ENCODE results near the gene TTN.
A peak's percentile ranks its signal among the peaks of the same experiment; 100 is the strongest.

TTN gene

DNA sequence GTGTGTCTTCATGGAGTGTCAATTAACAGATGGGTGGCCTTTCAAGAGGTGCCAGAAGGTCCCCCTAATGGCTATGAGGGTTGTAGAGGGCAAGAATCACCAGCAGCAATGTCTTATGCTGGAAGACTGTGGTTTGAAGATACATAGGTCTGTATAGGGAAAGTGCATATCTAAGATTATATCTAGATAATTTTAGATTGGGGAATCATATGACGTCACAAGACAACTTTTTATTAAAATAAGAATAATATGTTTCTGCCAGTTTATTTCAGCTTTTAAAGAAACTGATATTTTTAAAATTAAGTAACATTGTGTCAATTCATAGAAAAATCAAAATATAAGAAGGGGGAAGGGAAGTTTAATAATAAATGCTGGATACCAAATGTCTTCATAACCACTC lies 162.3 kb downstream of the TTN start:
- ATAC-seq (no peak), DNase-seq (no peak)

DNA sequence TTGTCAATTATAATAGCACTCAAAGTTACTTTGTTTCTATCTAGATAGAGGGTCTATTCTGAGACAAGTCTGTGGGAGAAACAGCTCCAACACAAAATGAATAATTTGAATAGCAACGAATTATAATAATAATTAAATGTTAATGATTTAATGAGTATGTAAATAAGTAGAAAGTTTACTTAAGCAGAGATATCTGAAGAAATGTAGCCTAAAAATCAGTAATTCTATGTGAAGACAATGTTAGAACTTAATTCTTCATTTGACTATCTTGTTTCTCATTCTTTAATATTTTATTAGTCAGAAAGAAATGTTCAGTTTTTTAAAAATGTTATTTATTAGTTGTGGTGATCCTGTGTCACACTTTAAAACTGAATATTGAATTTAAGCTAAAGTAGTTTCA lies 165.7 kb downstream of the TTN start:
- DNase-seq (no peak), ATAC-seq (no peak)

DNA sequence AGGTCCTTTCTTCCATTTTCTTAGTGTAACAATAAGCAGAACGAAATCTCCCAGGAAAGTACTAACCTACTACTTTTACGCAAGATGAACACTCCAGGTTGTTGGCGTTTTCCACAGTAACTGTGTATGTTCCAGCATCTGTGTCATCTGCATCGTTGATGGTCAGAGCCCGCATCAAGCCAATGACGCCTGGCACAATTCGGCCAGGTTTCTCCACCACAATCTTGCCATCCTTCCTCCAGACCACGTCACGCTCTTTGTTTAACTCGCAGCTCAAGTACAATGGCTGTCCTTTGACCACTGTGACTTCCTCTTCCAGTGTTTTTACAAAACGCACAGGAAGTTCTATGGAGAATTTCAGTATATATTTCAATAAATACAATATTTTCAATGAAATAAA lies 171.3 kb downstream of the TTN start:
- ATAC-seq (no peak), DNase-seq (no peak)

DNA sequence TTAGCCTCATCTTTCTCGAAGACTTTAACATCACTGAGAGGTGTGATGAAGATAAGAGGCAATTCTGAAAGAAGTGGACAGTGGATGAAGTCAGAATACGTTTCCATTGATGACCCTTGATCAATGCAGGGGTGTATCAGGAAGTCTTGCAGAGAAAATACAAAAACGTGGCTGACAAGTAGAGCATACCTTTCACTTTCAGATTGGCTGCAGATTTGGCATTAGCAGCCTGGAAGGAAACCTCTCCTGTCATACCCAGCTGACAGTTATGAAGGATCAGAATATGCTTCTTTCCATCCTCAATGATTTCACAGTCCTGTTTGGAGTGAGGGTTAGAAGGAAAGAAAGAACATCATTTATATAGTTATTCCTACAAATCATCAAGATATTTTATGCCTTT lies 174.5 kb downstream of the TTN start:
- no peak for DNase-seq
- no peak for ATAC-seq

DNA sequence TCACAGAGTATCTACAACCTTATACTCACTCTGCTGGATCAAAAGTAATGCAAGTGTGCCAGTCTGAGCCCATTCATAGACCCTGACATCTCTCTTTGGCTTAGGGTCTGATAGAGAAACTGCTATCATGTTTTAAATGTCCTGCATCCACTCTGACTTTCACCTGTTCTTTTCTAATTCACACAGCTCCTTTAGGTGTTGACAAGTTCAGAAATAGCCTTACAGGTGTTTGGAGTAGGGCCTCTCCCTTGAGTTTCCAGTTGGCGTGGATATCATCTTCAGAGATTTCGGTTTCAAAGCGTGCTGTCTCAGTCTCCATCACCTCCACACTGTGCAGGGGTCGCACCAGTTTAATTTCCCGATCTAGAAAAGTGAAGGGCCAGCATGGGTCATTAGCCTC lies 176.6 kb downstream of the TTN start:
- DNase-seq = no peak
- ATAC-seq = no peak

DNA sequence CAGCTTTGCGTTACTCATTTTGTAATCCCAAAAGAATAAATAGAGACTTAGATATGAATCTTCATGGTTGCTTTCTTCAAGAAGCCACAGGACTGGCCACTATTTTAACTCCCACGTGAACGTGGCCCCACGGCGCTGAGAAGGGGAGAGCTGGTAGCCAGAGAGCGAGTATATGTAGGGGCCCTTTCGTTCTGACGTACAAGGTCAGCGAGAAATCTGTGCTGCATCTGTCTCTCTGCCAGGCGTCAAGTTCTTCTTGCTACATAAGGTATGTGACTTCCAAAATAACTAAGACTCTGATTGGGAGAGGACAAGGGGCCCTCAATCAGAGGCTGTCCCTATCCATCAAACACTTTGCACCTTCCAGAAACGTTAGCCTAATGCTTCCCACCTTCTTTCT lies 177.8 kb downstream of the TTN start:
- ATAC-seq = no peak
- DNase-seq = no peak

DNA sequence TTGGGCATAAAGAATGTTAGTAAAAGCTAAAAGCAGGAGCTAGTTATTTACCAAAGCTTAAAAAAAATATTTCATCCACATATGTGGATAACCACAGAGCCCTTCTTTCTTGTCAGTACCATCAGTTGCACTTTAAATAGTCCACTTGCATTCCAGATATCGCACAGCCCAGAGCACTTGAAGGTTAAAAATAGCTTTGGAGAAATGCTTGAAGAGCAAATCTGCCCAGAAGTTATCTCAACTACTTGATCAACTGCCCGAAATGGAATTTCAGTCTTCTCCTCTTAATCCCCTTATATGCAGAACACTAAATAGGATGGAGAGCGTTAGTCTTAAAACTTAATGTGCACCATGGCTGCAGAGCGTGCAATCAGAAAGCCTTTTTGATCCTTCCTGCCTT lies 178.6 kb downstream of the TTN start:
- no peak for DNase-seq
- ATAC-seq = no peak

DNA sequence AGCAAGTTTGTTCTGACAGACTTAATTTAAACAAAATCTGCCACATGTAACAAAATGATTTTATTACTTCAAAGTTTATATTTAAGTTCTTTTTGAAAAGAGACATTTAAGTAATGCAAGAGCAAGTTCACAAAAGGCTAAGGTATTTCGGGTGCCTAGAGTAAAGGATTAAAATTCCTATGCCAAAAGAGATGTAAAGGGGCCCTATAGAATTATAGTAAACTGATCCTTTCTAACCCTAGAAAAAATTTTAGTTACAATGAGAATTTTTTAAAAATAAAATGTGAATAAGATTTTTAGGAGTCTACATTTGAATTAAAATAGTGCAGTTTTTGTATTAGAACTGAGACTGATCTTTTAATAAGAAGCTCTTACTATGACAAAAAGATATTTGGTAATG lies 179.8 kb downstream of the TTN start:
- DNase-seq (no peak), ATAC-seq (no peak)

DNA sequence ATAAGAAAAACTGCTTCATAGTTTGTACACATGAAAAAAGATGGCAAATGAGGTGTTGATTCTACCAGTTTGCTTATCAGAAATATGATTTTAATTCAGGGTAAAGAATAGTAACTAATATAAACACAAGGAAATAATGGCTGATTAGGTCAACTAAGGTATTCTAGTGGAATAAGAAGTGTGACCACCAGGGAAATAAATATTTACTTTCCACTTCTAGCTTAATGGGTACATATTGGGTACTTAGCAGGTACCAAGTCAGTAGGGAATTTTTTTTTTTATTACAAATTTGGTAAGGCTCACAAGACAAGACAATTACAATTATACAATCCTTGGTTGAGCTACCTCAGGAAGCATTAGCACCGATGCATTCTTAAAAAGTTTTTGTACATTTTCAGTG lies 191.3 kb downstream of the TTN start:
- DNase-seq (no peak), ATAC-seq (no peak)

DNA sequence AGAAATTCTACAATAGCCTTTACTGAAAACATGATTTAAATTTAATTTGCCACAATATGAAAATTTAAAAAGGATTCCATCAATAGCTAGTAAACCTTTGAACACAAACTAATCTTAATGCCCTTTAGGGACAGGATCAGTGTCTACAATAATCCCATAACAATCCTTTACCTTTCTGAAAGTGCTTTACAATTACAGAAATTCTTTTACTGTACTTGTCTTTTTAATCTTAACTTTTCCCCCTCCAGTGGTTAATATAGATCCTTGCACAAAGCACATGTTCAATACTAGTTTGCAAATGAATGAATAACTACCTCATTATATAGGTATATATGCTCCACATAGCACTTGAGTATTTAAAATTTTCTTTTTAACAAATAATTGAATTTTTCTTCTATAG lies 204.3 kb downstream of the TTN start:
- ATAC-seq = no peak
- DNase-seq = no peak

DNA sequence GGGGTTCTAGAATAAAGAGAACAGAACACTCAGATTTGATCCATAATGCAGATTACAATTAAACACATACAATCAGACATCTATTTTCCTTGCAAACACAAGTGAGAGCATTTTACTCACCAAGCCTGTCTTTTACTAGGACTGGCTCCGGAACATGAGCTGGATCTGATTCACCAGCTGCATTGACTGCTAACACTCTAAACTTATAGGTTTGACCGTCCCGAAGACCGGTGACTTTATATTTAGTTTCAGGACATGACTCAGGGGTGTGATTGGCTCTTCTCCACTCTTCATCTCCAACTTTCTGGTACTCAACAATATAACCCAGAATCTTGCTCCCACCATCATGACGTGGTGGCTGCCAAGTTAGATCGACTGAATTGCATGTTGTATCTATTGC lies 214.6 kb downstream of the TTN start:
- DNase-seq = no peak

DNA sequence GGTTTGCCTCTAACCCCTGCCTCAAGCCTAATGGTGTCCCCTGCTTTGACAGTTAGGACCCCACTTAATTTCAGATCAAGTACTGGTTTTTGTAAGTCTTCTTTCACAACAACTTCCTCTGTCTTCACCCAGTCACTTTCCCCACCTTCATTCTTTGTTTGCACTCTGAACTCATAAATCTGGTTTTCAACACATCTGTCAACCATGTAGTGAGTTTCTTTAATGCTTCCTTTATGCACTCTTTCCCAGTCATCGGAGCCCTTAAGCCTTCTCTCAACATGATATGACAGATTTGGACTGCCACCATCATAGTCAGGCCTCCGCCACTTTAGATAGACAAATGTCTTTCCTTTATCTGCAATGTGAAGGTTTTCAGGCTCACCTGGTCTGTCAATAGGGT lies 217.9 kb downstream of the TTN start:
- ATAC-seq (no peak), DNase-seq (no peak)

More for the DNA sequence above, 214.6 kb downstream of the TTN start:
- ATAC-seq = no peak

DNA sequence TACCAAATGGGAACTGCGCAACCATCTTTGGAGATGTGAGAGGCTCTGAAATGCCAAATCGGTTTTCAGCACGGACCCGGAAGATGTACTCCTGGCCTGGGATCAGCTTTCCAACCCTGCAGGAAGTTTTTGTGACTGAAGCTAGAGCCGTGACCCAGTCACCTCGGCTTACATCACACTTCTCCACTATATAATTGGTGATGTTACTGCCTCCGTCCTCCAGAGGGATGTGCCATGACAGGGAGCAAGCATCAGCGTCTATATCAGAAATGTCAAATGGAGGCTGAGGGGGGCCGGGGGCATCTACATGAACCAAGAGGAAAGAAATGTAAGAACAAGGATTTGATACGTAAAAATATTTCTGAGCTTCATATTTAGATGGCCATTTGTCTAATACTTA lies 222.6 kb downstream of the TTN start:
- ATAC-seq = no peak
- no peak for DNase-seq

DNA sequence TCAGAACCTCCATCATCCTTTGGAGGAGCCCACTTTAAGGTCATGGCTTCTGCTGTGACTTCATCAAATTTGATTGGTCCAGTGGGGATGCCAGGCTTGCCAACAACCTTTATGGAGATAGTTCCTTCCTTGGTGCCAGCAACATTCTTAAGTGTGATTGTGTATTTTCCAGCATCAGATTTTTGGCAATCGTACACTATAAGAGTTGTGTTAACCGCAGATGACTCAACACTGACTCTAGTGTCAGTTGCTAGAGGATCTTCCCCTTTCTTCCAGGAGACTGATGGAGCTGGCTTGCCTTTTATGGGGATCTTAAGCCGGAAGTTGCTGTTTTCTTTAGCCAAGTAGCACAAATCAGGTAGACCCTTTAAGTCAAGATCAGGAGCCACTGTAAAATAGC lies 228.2 kb downstream of the TTN start:
- ATAC-seq = no peak
- DNase-seq = no peak

DNA sequence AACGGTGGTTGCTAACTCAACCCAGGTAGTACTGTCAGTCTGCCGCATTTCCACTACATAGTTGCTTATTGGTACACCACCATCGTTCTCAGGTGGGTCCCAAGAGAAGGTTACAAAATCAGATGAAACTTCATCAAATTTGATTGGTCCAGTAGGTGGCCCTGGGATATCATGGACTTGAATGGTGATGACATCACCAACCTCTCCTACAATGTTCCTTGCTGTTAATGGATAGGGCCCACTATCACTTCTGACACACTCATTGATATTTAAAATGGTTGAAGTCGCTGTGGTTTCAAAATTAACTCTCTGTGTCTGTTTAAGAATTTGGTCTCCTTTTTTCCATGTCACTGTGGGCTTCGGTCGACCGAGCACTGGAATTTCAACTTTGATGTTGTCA lies 232.4 kb downstream of the TTN start:
- DNase-seq (no peak), ATAC-seq (no peak)

DNA sequence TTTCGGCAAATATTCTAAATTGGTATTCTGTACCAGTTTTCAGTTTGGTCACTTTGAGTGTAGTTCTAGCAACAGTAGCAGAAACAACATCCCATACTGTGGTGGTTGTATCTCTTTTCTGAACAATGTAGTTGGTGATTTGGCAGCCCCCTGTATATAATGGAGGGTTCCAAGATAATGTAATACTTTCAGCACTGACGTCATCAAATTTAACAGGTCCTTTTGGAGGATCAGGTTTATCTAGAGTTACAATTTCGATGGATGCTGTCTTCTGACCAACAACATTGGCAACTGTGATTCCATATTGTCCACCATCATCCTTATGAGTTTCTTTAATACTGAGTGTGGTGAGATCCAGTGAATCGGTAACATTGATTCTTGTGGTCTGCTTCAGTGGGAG lies 239.0 kb downstream of the TTN start:
- DNase-seq = no peak
- ATAC-seq = no peak

DNA sequence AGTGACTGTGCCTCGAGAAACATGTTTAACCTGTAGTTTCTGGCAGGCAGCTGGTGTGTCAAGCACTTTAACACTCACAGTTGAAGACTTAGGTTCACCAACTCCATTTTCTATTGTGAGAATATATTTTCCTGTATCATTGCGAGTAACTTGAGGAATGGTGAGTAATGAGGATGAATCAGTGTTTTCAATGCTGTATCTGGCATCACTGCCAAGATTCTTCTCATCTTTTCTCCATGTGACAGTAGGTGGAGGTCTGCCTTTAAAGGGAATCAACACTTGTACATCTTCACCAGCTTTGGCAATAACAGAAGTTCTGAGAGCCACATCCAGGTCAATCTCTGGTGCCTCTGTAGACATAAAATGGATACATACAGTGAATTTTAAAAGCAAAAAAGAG lies 254.2 kb downstream of the TTN start:
- no peak for DNase-seq

DNA sequence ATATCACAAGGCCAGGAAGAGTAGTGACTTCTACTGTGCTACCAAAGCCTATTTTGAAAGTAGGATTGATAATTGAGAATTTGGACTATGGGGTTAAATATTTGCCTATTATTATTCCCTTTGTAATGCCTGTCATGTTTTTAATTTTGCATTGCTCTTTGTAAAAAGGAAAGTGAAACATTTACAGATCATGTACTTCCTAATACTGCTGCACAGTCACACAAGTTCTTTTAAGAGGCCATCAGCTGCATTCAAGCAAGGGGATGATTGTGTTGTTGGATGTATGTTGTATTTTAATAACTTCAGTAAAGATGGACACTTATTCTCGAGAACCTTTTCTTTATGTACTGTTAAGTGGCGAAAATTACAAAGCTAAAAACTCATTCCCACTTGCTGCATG lies 256.9 kb downstream of the TTN start:
- DNase-seq (no peak), ATAC-seq (no peak)

More for the DNA sequence above, 254.2 kb downstream of the TTN start:
- ATAC-seq = no peak

DNA sequence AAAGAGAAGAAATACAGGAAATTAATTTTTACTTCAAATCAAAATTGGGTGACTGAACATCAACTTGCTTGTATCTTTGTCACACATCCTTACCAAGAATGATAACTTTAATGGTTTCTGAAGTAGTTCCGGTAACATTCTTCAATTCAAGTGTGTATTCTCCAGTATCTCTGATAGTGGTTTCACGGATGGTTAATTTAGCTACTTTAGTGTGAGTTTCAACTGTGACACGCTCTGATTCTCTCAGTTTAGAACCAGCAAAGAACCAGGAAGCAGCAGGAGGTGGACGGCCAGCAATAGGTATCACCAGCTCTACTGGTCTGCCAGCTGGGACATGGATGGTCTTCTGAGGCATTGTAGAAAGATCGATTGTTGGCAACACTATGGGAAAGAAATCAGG lies 264.7 kb downstream of the TTN start:
- DNase-seq (no peak), ATAC-seq (no peak)

DNA sequence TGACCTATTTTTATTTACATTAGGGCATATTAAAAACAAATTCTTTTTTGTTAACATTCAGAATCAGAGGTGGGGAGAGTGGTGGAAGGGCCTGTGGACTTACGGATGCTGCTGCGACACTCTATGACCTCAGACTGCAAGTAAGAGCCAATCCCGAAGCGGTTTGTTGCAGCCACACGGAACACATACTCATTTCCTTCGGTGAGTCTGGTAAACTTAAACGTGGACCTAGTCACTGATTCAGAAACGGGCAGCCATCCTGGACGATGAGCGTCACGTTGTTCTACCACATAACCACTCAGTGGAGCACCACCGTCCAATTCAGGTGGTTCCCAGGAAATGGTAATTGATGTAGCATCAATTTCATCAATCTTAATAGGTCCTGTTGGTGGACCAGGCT lies 265.1 kb downstream of the TTN start:
- ATAC-seq (no peak), DNase-seq (no peak)

DNA sequence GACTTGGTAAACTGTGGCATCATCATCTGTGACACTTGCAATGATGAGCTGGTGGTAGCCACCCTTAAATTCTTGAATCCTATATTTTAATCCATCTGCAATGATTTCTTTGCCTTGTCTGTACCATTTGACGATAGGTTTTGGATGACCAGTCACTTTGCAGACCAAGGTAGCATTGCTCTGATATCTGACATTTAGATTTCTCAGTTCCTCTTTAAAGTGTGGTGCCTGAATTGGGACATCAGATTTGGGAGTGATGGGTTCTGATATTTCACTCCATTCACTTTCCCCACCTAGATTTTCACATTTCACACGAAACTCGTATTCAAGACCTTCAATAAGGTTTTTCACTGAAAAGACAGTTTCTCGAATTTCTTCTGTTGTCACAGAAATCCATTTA lies 271.2 kb downstream of the TTN start:
- ATAC-seq = no peak
- no peak for DNase-seq

DNA sequence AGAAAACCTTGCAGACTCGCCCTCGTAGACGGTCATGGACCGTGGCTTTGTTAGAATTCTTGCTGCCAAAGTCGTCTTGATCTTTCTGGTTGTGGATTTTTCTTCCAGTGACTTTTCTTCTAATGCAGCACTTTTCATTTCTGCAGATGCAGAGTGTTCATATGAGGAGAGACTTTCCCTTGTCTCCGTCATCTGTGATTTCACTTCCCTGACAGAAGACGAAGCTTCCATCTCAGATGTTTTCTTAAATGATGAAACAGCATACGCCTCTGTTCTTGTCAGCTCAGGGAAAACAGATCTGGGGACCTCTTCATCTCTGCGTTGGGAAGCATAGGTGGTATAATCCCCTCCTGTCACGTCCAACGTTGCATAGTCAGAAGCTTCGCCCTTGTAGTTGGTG lies 276.1 kb downstream of the TTN start:
- DNase-seq (no peak), ATAC-seq (no peak)

DNA sequence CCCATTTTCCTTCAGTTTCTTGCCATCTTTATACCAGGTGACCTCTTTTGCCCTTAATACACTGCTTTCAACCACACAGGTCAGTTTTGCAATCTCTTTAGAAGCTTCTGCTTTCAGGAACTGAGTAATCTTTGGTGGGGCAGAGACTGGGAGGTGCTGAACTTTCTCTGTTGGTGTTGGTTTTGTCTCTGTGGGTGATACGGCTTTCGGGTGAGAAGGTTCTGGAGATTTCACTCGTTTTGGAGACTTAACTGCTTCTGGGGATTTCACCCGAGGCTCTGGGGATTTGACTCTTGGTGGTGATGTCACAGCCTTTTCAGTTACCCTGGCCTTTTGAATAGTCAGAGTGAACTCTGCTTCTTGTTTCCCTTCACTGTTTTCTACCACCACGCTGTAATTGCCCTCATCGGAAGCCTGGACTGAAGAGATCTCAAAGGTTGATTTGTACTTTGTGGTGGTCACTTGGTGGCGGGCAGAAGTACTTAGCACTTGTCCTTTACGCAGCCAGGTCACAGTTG lies 276.5 kb downstream of the TTN start:
- peak; percentile 92 for ATAC-seq

DNA sequence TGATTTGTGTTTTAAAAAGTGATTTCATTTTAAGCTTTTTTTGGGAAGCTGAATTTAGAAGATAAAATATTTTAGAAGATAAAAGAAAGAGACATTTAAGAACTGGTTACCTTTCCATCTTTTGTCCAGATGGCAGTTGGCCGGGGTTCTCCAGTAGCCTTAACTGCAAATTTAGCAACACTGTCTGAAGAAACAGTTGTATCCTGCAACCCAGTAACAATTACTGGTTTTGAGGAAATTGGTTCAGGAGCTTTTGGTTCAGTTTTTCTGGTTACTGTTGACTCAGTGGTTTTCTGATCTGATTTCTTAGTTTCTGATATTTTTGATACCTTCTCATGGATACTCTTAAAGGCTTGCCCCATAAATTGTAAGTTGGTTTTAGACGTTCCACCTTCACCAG lies 277.1 kb downstream of the TTN start:
- DNase-seq (no peak), ATAC-seq (no peak)

More for the DNA sequence above, 276.5 kb downstream of the TTN start:
- peak; percentile 37 for DNase-seq

DNA sequence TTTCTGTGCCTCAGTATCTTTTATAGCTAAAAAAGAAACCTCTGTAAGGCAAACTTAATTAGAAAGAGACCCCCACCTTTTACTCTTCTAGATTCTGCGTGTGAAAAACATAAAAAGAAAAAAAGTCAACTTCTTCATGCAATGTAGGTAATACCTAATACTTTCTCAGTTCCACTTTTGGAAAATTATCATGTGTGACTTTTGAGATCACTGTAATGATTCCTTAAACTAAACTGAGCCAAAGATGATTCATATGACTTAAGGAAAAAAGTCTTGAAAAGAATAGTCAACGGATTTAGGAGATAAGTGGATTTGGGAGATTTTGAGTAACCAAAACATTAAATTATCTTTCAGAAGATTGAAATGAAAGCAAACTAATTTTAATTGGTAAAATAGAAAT lies 278.0 kb downstream of the TTN start:
- ATAC-seq = no peak

More for the DNA sequence above, 278.0 kb downstream of the TTN start:
- no peak for DNase-seq

All from stimulated activated naive CD8-positive, alpha-beta T cell treated with anti-CD3 and anti-CD28 coated beads, Interleukin-15, Interleukin-2, amounts not matched to agents 100 U/mL and 50 U/mL, for 24 hours (primary cell).